Tibial artery (tissue), 4 donors: Measurements from ENCODE around the gene TMEM240.
"Not testable (repeated sequence)": the region's sequence is repeated elsewhere in the genome, so short reads cannot be mapped to it uniquely, and the experiment has no call there.

Source experiments
- DNase-seq, 2 donors: peaks; one replicate each; pipeline ENCODE4 v3.0.0-alpha.2; 2019
- H3K27ac ChIP-seq, 2 donors: fragments of 200-600 bp; sonication (generic) in 1 of 2; 1 replicate in 1 of 2; 2 replicates in 1 of 2; pipeline ENCODE4 v1.5.1; 2018 to 2019; ENCODE audit warnings: mild to moderate bottlenecking in 1 of 2
- H3K27me3 ChIP-seq, 2 donors: fragments of 200-600 bp; sonication (generic) in 1 of 2; one replicate each; pipeline versions ENCODE4 v1.5.1 to v1.6.0; 2016 to 2019
- H3K36me3 ChIP-seq, 3 donors: fragments of 200-600 bp; sonication (generic) in 2 of 3; one replicate each; pipeline ENCODE4 v1.5.1; 2016 to 2019; ENCODE audit warnings: mild to moderate bottlenecking in 2 of 3
- H3K4me1 ChIP-seq, 4 donors: fragments of 200-600 bp; sonication (generic) in 2 of 4; 1 replicate in 3 of 4; 2 replicates in 1 of 4; pipeline ENCODE4 v1.5.1; 2016 to 2019
- H3K4me3 ChIP-seq, 2 donors: fragments of 200-600 bp; sonication (generic) in 1 of 2; 1 replicate in 1 of 2; 2 replicates in 1 of 2; pipeline ENCODE4 v1.5.1; 2018 to 2019; ENCODE audit warnings: mild to moderate bottlenecking in 2 of 2
- H3K9me3 ChIP-seq, 3 donors: fragments of 200-600 bp; sonication (generic) in 1 of 3; one replicate each; pipeline ENCODE4 v1.5.1; 2016 to 2019
- intact Hi-C: fragments of 100-400 bp; cut with DNase I; formaldehyde crosslinking; loops from one replicate; pipeline ENCODE4 v1.15.0; 2023; ENCODE audit warnings: low total_unique reads
- TF ChIP-seq, protein P1 (sequence below), 2 experiments: fragments of 200-600 bp in 1 of 2; fragments of 450-650 bp in 1 of 2; IDR thresholded peaks; one replicate each; pipeline ENCODE4 v1.5.1; 2017 to 2019; ENCODE audit warnings: antibody characterized with exemption in 2 of 2, mild to moderate bottlenecking in 1 of 2, moderate library complexity in 1 of 2

Gene TMEM240

DNA sequence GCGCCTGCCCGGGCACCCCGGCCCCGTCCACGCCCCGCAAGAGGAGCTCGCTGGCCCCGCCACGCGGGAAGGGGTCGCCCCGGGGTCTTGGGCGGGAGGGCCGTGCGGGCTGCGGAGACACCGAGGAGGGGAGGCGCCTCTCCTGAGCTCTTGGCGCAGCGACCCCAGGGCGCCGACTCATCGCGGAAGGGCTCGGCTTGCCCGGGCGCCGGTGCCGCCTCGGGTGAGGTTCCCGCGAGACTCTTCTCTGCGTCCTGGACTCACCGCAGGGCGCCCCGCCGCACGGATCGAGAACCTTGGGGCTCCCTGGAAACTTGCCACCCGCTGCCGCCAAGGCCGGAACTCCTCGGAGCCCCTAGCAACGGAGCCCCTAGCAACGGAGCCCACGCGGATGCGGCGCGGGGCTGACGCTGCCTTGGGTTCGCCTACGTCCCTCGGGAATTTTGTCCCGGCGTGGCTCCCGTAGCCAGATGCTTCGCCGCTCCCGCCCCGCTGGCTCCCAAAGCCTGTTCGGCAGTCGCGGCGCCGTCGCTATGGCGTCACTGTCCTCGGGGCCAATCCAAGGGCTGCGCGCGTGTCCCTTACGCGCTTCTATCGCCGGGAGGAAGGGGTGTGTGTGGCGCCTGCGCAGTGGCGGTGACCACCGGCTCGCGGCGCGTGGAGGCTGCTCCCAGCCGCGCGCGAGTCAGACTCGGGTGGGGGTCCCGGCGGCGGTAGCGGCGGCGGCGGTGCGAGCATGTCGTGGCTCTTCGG is 28.7 kb downstream of the TMEM240 start, which contains the start of gene ATAD3A:
Gene ATAD3A, plus strand, starts transcription at position 630 of the 753 bp plus-strand sequence. Its CDS starts 107 bp downstream, at position 737.
- no peaks in the 10 kb centered on the region for H3K27me3 ChIP-seq
- H3K27ac ChIP-seq, result peak within 1 kb of the TSS; percentile 90 to 91
- peak; percentile 97 to 99 for DNase-seq
- intact Hi-C loops, result no loop called here
- H3K9me3 ChIP-seq, result no peaks in the 10 kb centered on the region
- peak within 1 kb of the TSS; percentile 76 to 78 for H3K4me3 ChIP-seq
- TF ChIP-seq, protein P1, sequence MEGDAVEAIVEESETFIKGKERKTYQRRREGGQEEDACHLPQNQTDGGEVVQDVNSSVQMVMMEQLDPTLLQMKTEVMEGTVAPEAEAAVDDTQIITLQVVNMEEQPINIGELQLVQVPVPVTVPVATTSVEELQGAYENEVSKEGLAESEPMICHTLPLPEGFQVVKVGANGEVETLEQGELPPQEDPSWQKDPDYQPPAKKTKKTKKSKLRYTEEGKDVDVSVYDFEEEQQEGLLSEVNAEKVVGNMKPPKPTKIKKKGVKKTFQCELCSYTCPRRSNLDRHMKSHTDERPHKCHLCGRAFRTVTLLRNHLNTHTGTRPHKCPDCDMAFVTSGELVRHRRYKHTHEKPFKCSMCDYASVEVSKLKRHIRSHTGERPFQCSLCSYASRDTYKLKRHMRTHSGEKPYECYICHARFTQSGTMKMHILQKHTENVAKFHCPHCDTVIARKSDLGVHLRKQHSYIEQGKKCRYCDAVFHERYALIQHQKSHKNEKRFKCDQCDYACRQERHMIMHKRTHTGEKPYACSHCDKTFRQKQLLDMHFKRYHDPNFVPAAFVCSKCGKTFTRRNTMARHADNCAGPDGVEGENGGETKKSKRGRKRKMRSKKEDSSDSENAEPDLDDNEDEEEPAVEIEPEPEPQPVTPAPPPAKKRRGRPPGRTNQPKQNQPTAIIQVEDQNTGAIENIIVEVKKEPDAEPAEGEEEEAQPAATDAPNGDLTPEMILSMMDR (IDR thresholded peaks at IDR 0.05), result no peak
- peaks cover under 1 to 4% (median 2%) of the 10 kb centered on the region in 3 donors for H3K36me3 ChIP-seq
- peaks cover 0 to 15% (median 9%) of the 10 kb centered on the region in 4 donors for H3K4me1 ChIP-seq

DNA sequence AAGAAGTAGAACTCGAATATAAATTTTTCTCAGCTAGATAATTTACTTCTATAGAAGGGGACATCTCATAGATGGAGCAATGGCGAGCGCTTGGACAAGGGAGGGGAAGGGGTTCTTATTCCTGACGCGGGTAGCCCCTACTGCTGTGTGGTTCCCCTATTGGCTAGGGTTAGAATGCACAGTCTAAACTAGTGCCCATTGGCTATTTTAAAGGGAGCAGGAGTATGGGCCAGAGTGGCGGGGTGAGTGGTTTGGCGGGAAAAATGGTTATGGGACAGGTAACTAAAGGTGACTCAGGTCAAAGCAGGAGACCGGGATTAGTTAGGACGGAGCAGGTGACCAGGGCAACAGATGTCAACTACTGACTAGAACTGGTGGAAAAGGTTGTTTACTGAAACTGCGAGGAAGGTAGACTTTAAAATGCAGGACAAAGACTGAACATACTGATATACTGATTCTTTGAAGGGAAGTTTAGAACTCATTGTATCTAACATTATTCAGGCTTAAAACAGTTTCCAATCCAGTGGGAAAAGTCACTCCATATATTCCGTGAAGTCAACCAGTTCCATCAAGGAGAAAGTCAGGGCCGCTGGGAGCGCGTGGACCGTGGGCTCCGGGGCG is 29.4 kb downstream of the TMEM240 start:
- intact Hi-C loops, result no loop called here
- Histone ChIP-seq H3K4me3 (peak overlapping the region; percentile 76 to 78), H3K4me1 (peaks cover 0 to 15% (median 9%) of the 10 kb centered on the region in 4 donors), H3K27ac (peak overlapping the region; percentile 90 to 91), H3K9me3 (no peaks in the 10 kb centered on the region), H3K27me3 (no peaks in the 10 kb centered on the region), H3K36me3 (no peaks in the 10 kb centered on the region)
- DNase-seq, result no peak
- TF ChIP-seq, protein P1 (IDR thresholded peaks at IDR 0.05), result no peak

DNA sequence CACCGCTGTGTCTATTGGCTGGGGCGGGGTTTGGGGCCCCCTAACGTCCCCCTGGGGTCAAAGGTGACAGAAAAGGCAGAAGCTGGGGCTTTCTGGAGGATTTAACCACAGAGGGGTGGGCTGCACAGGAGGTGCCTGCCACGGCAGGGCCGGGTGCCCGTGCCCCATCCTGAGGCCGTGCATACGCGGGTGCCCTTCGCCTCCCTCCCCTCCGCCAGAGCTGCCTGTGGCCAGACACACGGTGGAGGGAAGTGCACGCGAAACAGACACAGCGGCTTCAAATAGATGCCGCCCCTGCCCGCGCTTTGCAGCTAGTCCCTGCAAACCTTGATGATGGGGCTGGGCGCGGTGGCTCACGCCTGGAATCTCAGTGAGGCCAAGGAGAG is 31.0 kb downstream of the TMEM240 start:
- H3K27ac ChIP-seq, H3K4me3 ChIP-seq, H3K36me3 ChIP-seq, H3K27me3 ChIP-seq, intact Hi-C loops, H3K9me3 ChIP-seq, DNase-seq: not testable (repeated sequence)
- H3K4me1 ChIP-seq, result peaks cover 0 to 25% (median 9%) of the 10 kb centered on the region in 4 donors

DNA sequence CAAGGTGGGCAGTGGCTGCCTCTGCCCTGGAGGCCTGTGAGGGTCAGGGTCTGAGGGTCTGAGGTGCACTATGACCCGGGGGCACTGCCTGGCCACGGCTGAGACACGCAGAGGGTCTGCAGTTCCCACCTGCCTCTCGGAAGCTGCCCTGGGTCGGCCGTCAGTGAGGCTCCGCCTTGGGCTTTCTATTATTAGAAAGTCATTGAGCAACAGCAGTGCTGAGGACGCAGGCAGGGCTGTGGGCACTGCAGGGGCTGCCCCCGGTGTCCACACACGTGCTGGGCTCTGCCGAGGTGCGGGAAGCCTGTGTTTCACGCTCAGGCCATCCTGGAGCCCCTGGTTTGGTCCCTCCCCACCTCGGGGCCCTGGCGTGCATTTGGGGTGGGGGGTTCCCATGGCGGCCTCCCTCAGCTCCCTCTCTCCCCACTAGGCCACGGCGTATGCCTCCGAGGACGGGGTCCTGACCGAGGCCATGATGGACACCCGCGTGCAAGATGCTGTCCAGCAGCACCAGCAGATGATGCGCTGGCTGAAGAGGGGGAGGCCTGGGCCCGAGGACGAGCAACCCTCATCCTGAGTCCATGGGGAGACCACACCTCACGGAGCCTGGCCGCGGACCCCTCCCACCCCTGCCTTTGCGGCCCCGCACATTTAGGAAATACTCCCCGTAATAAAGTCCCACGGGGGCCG is 31.5 kb downstream of the TMEM240 start:
- H3K36me3 ChIP-seq, intact Hi-C loops, DNase-seq, H3K9me3 ChIP-seq, H3K27ac ChIP-seq, H3K4me3 ChIP-seq, H3K27me3 ChIP-seq: not testable (repeated sequence)
- peaks cover 0 to 25% (median 9%) of the 10 kb centered on the region in 4 donors for H3K4me1 ChIP-seq

DNA sequence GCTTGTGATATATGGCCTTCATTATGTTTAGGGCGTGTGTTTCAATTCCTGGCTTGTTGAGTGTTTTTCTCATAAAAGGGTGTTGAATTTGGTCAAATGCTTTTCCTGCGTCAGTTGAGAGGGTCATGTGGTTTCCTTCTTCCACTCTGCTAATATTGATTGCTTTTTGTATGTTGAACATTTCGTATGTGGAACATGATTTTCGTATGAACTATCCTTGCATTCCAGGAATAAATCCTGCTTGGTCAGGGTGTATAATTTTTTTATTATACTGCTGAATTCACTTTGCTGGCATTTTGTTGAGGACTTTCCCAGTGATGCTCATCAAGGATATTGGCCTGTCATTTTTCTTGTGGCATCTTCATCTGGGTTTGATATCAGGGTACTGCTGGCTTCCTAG is 33.1 kb downstream of the TMEM240 start:
- Histone ChIP-seq H3K27me3 (no peaks in the 10 kb centered on the region), H3K36me3 (no peaks in the 10 kb centered on the region), H3K9me3 (no peaks in the 10 kb centered on the region), H3K4me3 (no peak overlapping the region), H3K27ac (no peak overlapping the region), H3K4me1 (peaks cover 0 to 17% (median 6%) of the 10 kb centered on the region in 4 donors)
- intact Hi-C loops, result no loop called here
- TF ChIP-seq, protein P1 (IDR thresholded peaks at IDR 0.05), result no peak
- no peak for DNase-seq

DNA sequence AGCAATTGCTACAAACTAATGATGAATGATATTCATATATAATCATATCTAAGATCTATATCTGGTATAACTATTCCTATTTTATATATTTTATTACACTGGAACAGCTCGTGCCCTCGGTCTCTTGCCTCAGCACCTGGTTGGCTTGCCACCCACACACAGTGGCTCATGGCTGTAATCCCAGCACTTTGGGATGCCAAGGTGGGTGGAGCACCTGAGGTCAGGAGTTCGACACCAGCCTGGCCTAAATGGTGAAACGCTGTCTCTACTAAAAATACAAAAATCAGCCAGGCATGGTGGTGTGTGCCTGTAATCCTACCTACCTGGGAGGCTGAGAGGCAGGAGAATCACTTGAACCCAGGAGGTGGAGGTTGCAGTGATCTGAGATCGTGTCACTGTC is 34.6 kb downstream of the TMEM240 start:
- intact Hi-C loops, H3K36me3 ChIP-seq, H3K27me3 ChIP-seq, H3K4me3 ChIP-seq, H3K9me3 ChIP-seq, DNase-seq: not testable (repeated sequence)
- Histone ChIP-seq H3K4me1 (peaks cover 0 to 12% (median under 1%) of the 10 kb centered on the region in 4 donors), H3K27ac (peak overlapping the region; percentile 31 to 58)
